Measurements from ENCODE around the gene PCARE.

Gene PCARE

DNA sequence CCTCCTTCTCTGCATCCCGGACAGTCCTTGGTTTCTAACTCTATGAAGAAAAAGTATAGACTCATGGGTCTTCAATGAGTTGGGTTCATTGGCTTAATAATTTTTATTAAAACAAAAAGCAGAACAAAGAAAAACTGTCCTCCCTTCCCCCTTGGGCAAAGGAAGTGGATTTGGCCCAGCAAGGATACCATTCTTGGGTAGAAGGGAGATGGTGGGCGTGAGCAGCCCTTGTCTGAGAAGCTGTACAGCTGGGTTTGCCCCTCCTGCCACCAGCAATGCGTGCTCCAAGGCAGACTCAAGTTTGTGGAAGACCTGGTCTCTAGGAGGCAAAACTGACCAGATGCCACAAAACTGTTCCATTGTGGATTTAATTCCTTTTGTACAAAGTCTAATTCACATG, 12.7 kb downstream of the PCARE start:
- DNase-seq, result no peak

DNA sequence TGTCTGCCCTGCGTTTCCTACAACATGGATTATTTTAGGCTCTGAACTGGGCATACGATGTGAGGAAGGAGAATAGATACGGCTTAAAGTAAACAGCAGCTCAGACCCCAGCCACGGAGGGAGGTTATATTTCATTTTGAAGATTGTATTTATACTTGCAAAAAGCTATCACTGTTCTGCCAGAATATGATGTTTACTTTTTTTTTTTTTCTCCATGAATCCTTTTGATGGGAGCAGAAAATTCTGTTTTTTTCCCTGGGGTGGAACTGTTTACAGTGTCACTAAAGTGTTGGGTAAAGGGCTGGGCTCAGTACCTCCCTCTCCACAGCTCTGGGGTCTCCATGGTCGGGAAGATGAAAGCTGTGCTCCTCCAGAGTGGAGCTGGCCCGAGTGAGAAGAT, 13.1 kb downstream of the PCARE start:
- DNase-seq, result no peak

- no peak for DNase-seq
Observed at GRCh38 chr2:29060441-29060840, 13.9 kb downstream of the PCARE start.

- DNase-seq, result no peak
Observed at GRCh38 chr2:29059624-29060023, 14.7 kb downstream of the PCARE start.

DNA sequence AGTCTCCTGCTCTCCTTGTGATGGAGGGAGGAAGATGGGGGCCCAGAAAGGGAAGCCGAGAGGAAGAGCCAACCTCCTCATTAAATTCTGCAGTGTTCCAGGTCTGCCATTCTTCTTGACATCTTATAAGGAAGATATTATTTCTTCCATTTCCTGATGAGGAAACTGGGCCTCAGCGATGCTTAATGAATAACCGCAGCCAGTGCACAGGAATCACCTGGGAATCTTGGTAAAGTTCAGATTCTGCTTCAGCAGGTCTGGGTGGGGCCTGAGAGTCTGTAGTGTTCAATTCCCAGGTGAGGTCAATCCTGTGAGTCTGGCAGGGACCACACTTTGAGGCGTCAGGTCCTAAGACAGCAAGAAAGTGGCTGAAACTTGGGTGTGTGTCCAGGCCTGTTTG, 17.3 kb downstream of the PCARE start:
- DNase-seq, result no peak

DNA sequence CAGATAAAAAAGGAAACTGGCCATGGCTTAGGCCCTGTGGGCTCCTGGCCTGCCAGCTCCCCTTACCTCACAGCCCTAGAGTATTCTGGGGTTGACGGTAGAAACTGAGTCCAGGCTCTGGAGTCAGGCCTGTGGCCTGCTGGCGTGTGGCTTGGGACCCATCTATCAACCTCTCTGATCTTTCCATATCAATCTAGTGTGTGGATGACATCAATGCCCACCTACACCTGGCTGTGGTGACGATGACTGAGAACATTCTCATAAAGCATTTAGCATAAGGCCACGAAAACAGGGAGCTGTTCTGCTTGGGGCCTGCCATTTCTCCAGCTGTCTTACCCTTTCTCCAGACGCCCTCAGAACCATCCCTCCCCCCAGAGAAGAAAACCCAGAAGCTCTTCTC, 17.9 kb downstream of the PCARE start:
- no peak for DNase-seq

DNA sequence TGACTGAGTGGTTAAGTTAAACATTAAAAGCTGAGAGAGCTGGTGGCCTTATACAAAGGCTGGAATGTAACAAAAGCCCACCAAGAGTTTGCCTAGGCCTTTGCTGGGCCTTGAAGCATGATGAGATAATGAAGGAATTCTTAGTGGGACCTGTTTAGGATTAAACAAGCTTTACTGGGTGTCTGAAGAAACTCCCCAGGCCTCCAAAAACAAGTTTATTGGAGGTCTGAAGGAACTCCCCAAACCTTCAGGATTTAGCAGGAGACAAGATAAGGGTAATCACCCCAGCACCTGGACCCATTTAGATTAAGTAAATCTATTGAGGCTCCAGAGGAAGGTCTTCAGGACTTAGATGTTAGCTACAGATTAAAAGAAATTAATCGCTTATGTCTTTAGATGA, 18.7 kb downstream of the PCARE start:
- DNase-seq, result no peak

DNA sequence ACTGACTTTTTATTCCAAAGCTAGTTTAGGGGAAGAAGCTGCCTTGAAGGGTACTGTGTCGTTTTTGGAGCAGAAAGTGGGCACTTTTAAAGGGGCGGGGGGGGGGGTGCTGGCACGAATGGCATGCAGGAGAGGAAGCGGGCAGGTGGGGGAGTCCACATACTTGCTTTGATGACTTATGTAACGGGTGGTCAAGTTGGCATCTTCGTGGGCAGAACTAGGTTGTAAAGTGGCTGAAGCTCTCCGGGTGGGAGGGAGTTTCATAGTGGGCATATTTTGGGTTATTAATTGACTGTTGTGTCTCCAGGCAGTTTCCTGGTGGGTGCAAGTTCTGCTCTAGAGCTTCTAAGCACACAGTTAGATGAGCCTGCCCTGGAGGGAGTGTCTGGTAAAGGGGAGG, 19.9 kb downstream of the PCARE start:
- DNase-seq, result no peak

- DNase-seq, result no peak
Observed at GRCh38 chr2:29053670-29054400, 20.5 kb downstream of the PCARE start.

GRCh38 chr2:29053223-29053622, 21.1 kb downstream of the PCARE start:
- DNase-seq, result no peak

DNA sequence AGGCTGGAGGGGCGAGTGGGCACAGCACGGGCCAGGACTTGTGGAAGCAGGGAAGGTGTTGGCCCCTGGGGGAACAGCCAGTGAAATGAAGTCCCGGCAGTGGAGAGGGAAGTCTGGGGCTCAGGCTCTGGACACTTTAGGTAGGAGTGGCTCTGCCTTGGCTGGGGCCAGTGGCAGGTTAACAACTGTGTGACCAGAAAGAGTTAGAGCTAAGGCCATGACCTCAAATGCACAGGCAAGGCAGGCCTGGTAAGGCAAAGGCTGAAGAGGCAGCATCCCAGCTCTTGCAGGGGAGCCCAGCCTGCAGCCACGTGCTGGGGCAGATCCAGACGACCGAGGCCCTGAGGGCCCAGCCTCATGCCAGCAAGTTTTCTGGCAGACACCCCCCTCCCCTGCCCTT, 21.5 kb downstream of the PCARE start:
- DNase-seq, result no peak

DNA sequence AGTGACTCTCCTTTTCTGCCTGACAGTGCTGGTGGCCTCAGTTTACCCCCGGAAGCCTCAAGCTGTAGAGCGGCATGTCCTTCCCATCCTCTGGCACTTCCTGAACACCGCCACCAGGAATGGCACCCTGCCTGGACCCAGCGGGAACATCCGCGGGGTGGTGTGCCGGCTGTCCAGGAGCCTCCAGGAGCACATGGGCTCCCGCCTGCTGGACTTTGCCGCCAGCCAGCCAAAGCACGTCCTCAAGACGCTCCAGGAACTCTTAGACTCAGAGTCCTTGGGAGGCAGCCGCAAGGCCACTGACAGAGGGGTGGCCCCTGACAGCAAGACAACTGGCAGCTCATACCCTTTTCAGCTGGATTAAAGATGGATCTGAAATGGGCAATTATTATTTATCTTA, 22.6 kb downstream of the PCARE start:
- DNase-seq, result no peak

GRCh38 chr2:29050591-29050990, 23.7 kb downstream of the PCARE start:
- no peak for DNase-seq

GRCh38 chr2:29047083-29047845, 27.1 kb downstream of the PCARE start:
- DNase-seq, result no peak

- DNase-seq, result no peak
Observed at GRCh38 chr2:29046321-29046720, 28.0 kb downstream of the PCARE start.

DNA sequence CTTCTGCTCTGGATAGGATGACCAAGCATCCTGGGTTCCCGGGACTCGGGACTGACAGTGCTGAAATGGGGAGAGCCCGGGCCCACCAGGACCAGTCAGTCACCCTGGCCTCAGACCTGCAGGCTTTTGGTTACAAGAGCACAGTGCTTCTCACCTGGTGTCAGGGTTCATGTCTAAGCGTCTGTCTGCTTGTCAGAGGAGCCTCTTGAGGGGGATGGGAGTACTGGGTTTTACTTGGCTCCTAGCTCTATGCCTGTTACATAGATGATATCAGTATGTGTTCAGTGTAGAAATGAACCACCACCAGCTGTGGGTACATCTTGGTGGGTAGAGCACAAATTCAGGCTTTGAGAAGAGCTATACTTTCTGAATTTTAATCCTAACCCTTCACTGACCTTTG, 29.9 kb downstream of the PCARE start:
- DNase-seq, result no peak

DNA sequence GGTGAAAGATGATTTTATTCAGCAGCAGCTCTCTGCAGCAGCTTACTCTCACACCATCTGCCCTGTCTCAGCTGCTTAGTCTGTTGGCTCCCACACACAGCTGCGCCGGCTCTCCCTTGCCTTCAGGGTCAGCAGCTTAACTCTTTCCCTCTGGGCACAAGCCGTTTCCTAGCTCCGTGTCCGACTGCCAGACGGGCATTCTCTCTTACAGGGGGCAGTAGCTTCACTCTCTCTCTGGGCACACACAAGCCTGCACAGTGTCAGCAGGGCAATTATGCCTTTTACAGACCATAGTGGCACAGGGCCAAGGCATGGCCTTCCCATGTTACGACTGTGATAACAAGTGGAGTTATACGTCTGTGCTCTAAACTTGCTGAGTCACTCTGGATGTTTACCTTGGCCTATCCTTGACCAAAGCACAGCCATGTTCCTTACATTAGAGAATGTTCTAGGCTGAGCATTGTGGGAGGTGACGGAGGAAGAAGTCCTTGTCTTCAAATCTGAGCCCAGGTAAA, 31.7 kb downstream of the PCARE start:
- no peak for DNase-seq

DNA sequence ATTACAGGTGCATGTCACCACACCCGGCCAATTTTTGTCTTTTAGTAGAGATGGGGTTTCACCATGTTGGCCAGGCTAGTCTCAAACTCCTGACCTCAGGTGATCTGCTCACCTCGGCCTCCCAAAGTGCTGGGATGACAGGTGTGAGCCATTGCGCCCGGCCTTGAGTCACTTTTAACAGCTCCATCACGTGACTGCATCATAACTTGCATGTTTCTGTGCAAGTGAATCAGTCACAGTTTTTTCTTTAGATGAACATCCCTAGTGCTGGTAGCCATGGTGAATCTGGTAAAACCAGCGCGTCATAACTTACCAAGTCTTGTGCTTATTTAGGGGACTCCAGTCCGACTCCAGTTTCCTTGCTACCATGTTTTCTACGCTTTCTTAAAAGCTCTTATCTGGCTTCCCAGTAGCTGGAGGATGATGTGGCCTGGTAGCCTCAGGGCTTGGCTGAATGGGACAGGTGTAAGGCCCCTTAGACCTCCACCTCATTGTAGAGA, 33.1 kb downstream of the PCARE start:
- DNase-seq, result no peak

- DNase-seq, result no peak
Observed at GRCh38 chr2:29040552-29040951, 33.8 kb downstream of the PCARE start.

DNA sequence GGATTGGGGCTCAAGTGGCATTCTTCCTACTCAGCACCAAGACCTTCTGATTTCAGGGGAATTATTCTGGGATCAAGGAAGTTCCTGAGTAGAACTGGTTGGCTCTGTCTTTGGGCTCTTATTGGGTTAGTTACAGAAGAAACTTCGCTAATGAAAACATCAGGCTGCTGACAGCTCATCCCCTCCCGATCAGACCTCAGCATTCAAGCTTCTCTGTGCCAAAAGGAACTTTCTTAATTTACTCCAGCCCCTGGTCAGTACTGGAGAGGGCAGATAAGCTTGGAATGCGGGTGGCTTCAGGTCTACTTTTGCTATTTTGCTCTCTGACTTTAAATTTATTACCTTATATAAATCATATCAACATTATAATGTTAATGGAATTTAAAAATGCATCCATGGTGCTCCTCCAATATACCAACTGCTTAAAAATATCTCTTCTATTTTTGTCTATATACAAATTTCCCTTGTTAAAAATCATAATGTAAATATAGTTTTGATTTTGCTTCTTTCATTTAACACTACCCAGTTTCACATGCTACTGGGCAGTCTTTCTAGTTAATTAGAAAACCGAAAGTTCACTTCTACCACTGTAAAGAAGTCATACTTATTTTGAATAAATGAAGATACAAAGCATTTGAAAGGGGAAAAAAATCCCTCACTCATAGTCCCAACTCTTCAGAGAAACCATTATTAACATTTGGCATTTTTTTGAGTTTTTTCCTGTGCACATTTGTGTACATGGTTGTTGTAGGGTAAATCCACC, 34.4 kb downstream of the PCARE start:
- DNase-seq, result no peak

DNA sequence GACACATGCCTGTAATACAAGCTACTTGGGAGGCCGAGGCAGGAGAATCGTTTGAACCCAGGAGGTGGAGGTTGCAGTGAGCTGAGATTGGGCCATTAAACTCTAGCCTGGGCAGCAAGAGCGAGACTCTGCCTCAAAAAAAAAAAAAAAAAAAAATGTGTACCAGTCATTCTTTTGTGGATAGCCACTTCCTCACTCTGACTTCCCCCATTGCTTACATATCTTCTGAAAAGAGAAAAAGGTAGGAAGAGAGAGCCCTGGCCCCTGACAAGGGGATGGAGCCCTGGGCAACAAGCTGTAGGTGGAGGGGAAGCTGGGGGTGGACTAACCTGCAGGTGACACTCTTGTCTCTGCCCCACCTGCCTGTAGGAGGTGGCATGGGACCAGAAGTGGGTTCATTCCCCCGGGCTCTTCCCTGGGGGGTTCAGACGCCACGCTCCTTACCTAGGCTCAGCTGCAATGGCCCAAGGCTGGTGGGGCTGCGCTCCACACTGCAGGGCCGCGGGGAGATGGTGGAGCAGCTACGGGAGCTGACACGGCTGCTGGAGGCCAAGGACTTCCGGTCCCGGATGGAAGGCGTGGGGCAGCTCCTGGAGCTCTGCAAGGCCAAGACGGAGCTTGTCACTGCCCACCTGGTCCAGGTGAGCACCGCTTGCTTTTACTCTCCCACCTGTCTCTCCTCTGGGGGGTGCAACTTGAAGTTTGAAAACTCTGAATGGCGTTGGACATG, 39.1 kb downstream of the PCARE start:
- DNase-seq, result no peak

- DNase-seq, result no peak
Observed at GRCh38 chr2:29033656-29034055, 40.7 kb downstream of the PCARE start.

DNA sequence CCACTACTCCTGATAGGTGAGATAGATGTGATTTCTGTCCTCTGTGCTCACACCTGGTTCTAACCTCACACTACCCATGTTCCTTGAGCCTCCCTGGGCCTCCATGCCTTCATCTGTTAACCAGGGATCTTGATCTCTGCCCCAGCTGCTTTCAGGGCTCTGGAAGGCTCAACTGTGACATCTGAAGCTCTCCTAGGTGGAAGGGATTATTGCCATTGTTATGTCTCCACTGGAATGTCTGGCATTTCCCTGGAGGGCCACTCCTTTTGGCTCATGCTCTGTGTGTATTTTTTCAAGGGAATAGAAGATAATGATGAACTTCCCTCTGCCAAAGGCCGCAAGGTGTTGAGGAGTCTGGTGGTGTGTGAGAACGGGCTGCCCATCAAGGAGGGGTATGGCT, 41.2 kb downstream of the PCARE start:
- no peak for DNase-seq

Data from activated CD8-positive, alpha-beta memory T cell treated with anti-CD3 and anti-CD28 coated beads, Interleukin-2, amount 50 U/mL, for 4 hours (primary cell).